Upper lobe of left lung (tissue), 4 donors: ENCODE results near the gene COX10.

ENCODE experiments used
- CTCF ChIP-seq, 6 experiments: fragments of 450-650 bp in 4 of 6; fragments of 200-600 bp in 2 of 6; sonication (generic) in 2 of 6; IDR thresholded peaks; one replicate each; pipeline ENCODE4 v1.5.1; 2016 to 2019; ENCODE audit warnings: antibody characterized with exemption in 6 of 6
- POLR2A ChIP-seq, 4 donors: fragments of 450-650 bp; IDR thresholded peaks; one replicate each; pipeline ENCODE4 v1.5.1; 2016 to 2017; ENCODE audit warnings: antibody characterized with exemption in 4 of 4, mild to moderate bottlenecking in 2 of 4
- POLR2AphosphoS5 ChIP-seq, 2 donors: sonication (generic); formaldehyde crosslinking; IDR thresholded peaks; one replicate each; pipeline ENCODE4 v1.5.1; 2017; ENCODE audit warnings: antibody characterized with exemption in 2 of 2

DNA sequence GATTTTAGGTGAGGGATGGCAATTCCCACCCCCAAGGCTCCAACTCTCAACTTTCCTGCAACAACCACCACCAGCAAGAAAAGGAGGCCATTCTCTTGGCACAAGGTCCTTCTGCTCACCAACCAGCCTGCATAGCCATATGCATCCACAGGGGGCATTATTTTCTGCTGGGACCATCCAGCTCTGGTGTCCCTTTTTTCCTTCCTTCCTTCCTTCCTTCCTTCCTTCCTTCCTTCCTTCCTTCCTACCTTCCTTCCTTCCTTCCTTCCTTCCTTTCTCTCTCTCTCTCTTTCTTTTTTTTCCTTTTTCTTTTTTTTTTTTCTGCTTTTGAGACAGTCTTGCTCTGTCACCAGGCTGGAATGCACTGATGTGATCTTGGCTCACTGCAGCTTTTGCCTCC, 21.1 kb upstream of the COX10 start:
- peak in 3 of 6 experiments; percentile 7 to 32 (median 15) for TF ChIP-seq CTCF (IDR thresholded peaks at IDR 0.05)
- TF ChIP-seq POLR2AphosphoS5 (IDR thresholded peaks at IDR 0.05): no peak
- TF ChIP-seq POLR2A (IDR thresholded peaks at IDR 0.05): no peak
